Measurements from ENCODE around the gene OLIG3.

DNA sequence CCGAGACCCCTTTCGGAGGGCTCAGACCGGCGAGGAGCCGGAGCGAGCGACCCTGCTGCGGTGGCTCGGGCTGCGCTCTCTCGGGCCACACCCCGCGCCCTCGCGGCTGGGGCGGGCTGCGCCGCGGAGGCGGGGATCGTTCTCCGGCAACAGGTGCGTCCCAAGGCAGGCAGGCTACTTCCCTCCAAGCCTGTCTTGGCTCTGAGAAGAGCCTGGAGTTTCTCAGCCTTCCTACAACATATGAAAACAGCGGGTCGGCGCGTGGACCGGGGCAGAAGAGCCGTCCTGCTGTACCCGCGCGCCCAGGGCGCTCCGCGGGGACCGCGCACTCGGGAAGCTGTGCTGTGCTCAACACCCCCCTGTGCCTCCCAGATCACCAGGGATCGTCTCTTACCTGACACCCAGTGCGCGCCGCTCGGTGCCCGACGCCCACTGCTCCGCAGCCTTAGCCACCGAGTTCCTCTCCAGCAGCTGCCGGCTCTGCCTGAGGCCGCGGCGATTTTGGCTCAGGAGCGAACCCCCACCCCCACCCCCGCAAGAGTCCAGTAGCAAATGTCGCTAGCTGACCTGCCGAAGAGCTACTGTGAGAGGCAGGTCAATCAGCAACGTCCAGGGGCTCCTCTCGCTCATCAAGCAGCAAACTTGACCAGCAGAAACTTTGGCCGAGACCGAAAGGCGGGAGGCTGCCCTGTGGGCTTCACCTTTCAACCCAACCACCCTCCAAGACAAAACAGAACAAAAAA is 3.7 kb upstream of the OLIG3 start:
- TF ChIP-seq, protein P1, sequence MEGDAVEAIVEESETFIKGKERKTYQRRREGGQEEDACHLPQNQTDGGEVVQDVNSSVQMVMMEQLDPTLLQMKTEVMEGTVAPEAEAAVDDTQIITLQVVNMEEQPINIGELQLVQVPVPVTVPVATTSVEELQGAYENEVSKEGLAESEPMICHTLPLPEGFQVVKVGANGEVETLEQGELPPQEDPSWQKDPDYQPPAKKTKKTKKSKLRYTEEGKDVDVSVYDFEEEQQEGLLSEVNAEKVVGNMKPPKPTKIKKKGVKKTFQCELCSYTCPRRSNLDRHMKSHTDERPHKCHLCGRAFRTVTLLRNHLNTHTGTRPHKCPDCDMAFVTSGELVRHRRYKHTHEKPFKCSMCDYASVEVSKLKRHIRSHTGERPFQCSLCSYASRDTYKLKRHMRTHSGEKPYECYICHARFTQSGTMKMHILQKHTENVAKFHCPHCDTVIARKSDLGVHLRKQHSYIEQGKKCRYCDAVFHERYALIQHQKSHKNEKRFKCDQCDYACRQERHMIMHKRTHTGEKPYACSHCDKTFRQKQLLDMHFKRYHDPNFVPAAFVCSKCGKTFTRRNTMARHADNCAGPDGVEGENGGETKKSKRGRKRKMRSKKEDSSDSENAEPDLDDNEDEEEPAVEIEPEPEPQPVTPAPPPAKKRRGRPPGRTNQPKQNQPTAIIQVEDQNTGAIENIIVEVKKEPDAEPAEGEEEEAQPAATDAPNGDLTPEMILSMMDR (IDR thresholded peaks at IDR 0.05): no peak
- TF ChIP-seq POLR2A (IDR thresholded peaks at IDR 0.05): no peak
